Activated CD8-positive, alpha-beta memory T cell treated with anti-CD3 and anti-CD28 coated beads, Interleukin-2, amount 50 U/mL, for 4 hours (primary cell): Measurements from ENCODE around the gene BRF1.
"Not testable (repeated sequence)": the region's sequence is repeated elsewhere in the genome, so short reads cannot be mapped to it uniquely, and the experiment has no call there.

Source experiments
- DNase-seq: peaks from one replicate; pipeline ENCODE4 v3.0.0-alpha.2; 2020

The BRF1 gene

GRCh38 chr14:105331575-105332349 lies 31.0 kb upstream of the BRF1 start:
- DNase-seq, result no peak

GRCh38 chr14:105330491-105330895 lies 29.7 kb upstream of the BRF1 start:
- no peak for DNase-seq

GRCh38 chr14:105329411-105330150 lies 28.8 kb upstream of the BRF1 start:
- no peak for DNase-seq

GRCh38 chr14:105328678-105329390 lies 28.0 kb upstream of the BRF1 start:
- DNase-seq, result no peak

GRCh38 chr14:105328070-105328677 lies 27.4 kb upstream of the BRF1 start:
- no peak for DNase-seq

- DNase-seq, result not testable (repeated sequence)
These were observed 26.9 kb upstream of the BRF1 start for GRCh38 chr14:105327695-105328045.

GRCh38 chr14:105326891-105327694 lies 26.3 kb upstream of the BRF1 start:
- no peak for DNase-seq

GRCh38 chr14:105326568-105326867 lies 25.7 kb upstream of the BRF1 start:
- DNase-seq, result no peak

GRCh38 chr14:105325716-105326567 lies 25.1 kb upstream of the BRF1 start:
- DNase-seq, result no peak

- DNase-seq, result no peak
These were observed 24.5 kb upstream of the BRF1 start for GRCh38 chr14:105325303-105325702.

GRCh38 chr14:105324871-105325270 lies 24.1 kb upstream of the BRF1 start:
- no peak for DNase-seq

GRCh38 chr14:105324080-105324778 lies 23.4 kb upstream of the BRF1 start:
- no peak for DNase-seq

GRCh38 chr14:105323663-105324062 lies 22.9 kb upstream of the BRF1 start:
- DNase-seq, result no peak

GRCh38 chr14:105322791-105323556 lies 22.2 kb upstream of the BRF1 start:
- no peak for DNase-seq

GRCh38 chr14:105317546-105317945 lies 16.7 kb upstream of the BRF1 start:
- DNase-seq, result no peak

- no peak for DNase-seq
These were observed 16.2 kb upstream of the BRF1 start for GRCh38 chr14:105316968-105317510.

- no peak for DNase-seq
These were observed 15.8 kb upstream of the BRF1 start for GRCh38 chr14:105316577-105316941.

- no peak for DNase-seq
These were observed 15.3 kb upstream of the BRF1 start for GRCh38 chr14:105315941-105316576.

- peak; percentile 40 for DNase-seq
These were observed 14.5 kb upstream of the BRF1 start for GRCh38 chr14:105315211-105315721.
